ENCODE data around the gene ADD1.
"Not testable (repeated sequence)": the region's sequence is repeated elsewhere in the genome, so short reads cannot be mapped to it uniquely, and the experiment has no call there.

ADD1 gene

DNA sequence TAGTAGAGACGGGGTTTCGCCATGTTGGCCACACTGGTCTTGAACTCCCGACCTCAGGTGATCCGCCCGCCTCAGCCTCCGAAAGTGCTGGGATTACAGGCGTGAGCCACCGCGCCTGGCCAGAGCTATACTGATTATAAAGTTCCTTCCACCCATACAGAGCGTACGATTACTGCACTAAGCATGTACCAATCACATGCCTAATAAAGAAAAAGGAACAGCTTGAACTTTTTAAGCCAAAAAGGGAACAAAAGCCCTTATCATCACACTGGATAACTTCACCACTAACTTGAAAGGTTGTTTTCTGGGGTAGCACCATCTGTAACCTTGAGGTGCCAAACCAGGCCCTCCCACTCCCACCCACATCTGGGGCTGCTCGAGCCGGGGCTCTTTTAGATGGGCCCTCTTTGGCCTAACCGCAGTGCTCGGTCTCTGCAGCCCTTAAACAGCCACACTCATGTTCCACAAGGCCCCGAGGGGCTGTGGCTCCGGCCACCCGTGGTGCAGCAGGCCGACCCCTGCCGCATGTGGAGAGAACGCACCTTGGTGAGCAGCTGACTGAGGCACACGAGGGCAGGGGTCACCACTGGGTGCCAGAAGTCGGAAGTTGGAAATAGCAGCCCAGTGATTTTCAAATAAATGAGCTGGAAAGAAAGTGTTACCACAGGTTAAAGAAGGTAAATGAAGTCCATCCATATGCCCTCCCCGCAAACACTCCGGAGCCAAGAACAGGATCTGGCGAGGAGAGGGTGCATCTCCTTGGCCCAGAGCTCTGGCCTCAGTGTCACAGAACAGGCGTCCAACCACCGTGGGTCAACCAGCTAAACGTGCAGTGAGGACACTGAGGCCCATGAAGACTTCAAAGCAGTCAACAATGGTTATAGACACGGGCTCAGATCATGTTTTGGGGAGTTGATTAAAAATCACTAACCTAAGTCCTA, 101.2 kb downstream of the ADD1 start:
- Histone ChIP-seq H3K4me3 (ENCODE audit: low read length) (no peak overlapping the region), H3K27me3 (ENCODE audit: control insufficient read depth, insufficient read depth, low read length) (no peaks in the 10 kb centered on the region), H3K36me3 (ENCODE audit: control insufficient read depth, insufficient read depth, low read length) (peaks cover 62% of the 10 kb centered on the region)

DNA sequence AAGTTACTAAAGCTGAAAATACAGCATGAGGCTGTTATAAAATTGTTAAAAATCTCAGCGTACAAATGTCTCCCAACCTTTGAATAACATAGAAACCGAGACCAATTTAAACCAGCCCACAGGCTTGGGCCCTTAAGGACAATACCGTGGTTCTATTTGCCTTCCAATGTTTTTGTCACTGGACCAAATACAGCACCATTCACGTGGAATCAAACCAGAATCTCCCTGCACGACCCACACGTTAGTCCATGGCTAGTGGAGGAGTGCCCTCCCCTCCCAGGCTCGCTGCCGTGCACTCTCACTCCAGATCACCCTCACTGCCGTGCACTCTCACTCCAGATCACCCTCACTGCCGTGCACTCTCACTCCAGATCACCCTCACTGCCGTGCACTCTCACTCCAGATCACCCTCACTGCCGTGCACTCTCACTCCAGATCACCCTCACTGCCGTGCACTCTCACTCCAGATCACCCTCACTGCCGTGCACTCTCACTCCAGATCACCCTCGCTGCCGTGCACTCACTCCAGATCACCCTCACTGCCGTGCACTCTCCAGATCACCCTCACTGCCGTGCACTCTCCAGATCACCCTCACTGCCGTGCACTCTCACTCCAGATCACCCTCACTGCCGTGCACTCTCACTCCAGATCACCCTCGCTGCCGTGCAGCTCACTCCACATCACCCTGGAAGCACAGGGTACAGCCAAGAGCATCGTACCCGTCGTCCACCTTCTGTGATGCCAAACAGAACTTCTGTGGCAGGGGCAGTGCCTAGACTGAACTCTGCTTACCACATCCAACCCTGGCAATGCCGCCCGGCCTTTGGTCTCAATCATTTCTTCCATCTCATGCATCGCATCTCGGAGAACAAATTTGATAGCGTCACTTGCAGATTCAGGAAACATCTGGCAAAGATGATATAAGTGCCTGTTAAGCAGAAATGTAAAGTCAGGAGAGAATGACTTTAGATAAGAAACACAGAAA, 102.3 kb downstream of the ADD1 start:
- not testable (repeated sequence) for H3K27ac ChIP-seq (ENCODE audit: low read depth, low read length); H3K9ac ChIP-seq (ENCODE audit: low read length); H3K27me3 ChIP-seq (ENCODE audit: control insufficient read depth, insufficient read depth, low read length); H3K4me1 ChIP-seq (ENCODE audit: control insufficient read depth, insufficient read depth, low read length); H3K4me3 ChIP-seq (ENCODE audit: low read length)
- peaks cover 60% of the 10 kb centered on the region for H3K36me3 ChIP-seq (ENCODE audit: control insufficient read depth, insufficient read depth, low read length)

More for the DNA sequence above, 101.2 kb downstream of the ADD1 start:
- Histone ChIP-seq H3K9ac (ENCODE audit: low read length) (no peak overlapping the region), H3K4me1 (ENCODE audit: control insufficient read depth, insufficient read depth, low read length) (no peaks in the 10 kb centered on the region), H3K27ac (ENCODE audit: low read depth, low read length) (no peak overlapping the region)

DNA sequence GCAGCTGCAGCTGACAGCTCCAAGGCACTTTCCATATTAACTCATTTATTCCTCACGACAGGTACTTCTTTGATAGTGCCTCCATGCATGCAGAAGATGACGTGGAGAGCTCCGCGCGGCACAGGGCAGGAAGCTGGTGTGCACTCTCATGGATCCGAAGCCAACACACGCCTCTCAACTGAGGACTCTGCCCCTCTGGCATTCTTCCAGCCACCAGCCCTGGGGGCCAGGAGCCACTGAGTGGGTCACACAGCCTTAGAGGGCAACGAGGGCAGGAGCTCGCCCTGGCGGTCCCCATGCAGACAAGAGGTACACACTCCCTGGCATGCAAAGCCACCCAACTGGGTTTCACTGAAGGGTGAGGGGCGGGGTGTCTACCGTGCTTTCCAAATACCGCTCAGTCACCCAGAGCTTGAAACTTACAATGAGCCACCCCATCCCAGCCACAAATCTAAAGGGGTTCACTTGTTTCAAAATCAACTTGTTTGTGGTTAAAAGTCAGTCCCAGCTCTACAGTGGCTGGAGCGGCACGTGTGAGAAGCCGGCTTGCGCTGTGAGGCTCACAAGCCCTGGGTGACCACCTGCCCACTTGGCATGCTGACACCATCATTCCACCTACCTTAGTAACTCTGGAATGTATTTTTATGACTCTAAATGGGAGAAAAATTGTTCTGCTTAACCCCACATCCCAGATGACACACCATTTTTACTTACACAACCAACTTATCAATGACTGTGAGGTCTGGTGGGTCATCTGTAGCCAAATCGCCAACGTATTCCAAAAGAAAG, 103.4 kb downstream of the ADD1 start:
- Histone ChIP-seq H3K4me1 (ENCODE audit: control insufficient read depth, insufficient read depth, low read length) (no peaks in the 10 kb centered on the region), H3K27me3 (ENCODE audit: control insufficient read depth, insufficient read depth, low read length) (no peaks in the 10 kb centered on the region), H3K9ac (ENCODE audit: low read length) (no peak overlapping the region), H3K4me3 (ENCODE audit: low read length) (no peak overlapping the region), H3K36me3 (ENCODE audit: control insufficient read depth, insufficient read depth, low read length) (peaks cover 62% of the 10 kb centered on the region), H3K27ac (ENCODE audit: low read depth, low read length) (no peak overlapping the region)

DNA sequence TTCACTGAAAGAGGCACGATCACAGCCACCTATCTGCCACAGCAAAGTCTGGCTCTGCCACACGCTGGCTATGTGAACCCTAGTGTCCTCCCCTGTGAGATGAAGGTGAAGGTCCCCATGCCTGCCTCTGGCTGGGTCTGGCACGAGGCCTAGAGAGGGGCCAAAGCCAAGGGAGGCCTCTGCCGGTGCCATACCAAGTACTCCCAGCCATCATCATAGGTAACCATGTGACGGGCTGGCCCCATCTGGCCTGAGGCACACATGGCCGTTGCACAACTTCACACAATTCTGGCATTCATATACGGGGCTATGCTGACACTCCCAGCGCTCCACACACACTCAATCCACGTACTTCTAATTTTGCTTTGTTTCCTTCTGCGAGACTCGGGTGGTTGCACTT, 104.3 kb downstream of the ADD1 start:
- Histone ChIP-seq H3K27ac (ENCODE audit: low read depth, low read length) (no peak overlapping the region), H3K4me1 (ENCODE audit: control insufficient read depth, insufficient read depth, low read length) (no peaks in the 10 kb centered on the region), H3K27me3 (ENCODE audit: control insufficient read depth, insufficient read depth, low read length) (no peaks in the 10 kb centered on the region), H3K4me3 (ENCODE audit: low read length) (no peak overlapping the region), H3K9ac (ENCODE audit: low read length) (no peak overlapping the region), H3K36me3 (ENCODE audit: control insufficient read depth, insufficient read depth, low read length) (peaks cover 66% of the 10 kb centered on the region)

DNA sequence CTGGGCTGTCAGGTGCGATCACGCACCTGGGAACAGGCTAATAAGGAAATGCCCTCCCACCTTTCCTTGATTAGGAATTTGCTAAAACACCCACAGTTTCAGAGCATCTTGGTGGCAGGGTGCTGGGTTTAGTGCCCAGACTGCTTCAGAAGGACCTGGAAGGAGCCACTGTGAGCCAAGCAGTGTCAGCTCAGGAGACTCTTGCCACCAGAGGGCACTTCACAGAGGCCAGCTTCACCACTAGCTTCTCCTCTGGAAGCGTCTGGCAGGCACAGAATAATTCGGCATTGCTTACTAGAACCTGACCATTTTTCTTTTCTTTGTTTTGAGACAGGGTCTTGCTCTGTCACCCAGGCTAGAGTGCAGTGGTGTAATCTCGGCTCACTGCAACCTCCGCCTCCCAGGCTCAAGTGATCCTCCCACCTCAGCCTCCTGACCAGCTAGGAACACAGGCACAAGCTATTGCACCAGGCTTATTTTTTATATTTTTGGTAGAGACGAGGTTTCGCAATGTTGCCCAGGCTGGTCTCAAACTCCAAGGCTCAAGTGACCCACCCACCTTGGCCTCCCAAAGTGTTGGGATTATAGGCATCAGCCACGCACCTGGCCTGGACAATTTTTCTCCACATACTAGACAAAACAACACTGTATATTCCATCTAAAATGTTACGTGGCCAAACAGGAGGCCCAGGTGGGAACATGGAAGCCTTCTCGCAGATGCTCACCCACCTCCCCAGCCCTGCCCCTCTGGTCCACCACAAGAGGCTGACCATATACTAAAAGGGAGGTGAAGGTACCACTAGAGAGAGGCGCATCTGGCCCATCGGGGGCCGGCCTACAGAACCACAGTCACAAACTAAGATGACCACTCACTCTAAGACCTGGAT, 105.5 kb downstream of the ADD1 start:
- H3K27ac ChIP-seq (ENCODE audit: low read depth, low read length): no peak overlapping the region
- no peaks in the 10 kb centered on the region for H3K4me1 ChIP-seq (ENCODE audit: control insufficient read depth, insufficient read depth, low read length)
- no peaks in the 10 kb centered on the region for H3K27me3 ChIP-seq (ENCODE audit: control insufficient read depth, insufficient read depth, low read length)
- H3K36me3 ChIP-seq (ENCODE audit: control insufficient read depth, insufficient read depth, low read length): peaks cover 72% of the 10 kb centered on the region
- no peak overlapping the region for H3K9ac ChIP-seq (ENCODE audit: low read length)
- H3K4me3 ChIP-seq (ENCODE audit: low read length): no peak overlapping the region

DNA sequence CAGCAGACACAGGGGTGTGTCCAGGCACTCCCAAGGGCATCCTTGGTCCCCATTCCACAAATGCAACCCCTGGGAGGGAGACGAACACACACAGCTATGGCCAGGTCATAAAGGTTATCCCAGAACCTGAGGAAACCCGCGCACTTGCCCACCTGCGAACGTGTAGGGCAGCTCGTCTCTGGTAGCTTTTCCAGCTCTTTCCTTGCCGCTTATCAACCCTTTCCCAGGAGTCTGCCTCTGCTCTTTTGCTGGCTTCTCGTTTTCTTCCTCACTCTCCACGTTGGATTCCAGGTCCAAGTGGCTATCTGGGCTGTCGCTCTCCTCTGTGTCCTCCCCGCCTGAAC, 106.1 kb downstream of the ADD1 start:
- Histone ChIP-seq H3K27me3 (ENCODE audit: control insufficient read depth, insufficient read depth, low read length) (no peaks in the 10 kb centered on the region), H3K27ac (ENCODE audit: low read depth, low read length) (no peak overlapping the region), H3K4me1 (ENCODE audit: control insufficient read depth, insufficient read depth, low read length) (no peaks in the 10 kb centered on the region), H3K4me3 (ENCODE audit: low read length) (no peak overlapping the region), H3K36me3 (ENCODE audit: control insufficient read depth, insufficient read depth, low read length) (peaks cover 69% of the 10 kb centered on the region), H3K9ac (ENCODE audit: low read length) (no peak overlapping the region)

DNA sequence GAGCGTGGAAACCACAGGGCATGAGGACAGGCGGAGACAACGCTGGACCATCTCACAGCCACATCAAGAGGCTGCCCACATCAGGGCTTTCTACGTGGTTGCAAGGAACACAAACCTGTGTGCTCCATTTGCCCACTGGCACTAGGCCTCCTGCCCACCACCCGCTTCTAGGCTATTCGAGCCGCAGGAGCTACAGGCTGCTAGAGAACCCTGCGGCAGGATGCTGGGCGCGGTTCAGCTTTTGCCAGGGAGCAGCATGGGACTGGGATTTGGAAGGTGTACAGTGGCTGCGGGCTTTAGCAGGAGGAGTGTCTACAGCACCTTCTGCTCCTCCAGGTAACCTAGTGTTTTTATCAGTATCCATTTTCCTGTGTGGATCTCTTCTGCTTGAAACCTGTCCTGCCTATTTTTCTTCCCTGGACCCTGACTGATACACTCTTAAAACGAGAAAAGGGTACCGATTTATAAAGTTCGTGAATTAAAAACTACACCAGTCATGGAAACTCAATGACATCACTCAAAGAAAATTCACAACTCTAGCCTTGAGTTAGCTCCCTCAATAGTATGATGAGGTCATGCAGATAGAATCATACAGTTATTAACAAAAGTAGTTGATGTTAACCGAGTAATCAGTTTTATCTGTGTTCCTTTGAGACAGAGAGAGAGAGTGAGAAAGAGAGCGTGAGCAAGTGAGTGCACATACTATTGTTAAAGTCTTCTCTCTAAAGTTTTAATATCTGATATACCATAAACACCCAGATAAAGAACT, 106.8 kb downstream of the ADD1 start:
- Histone ChIP-seq H3K27ac (ENCODE audit: low read depth, low read length) (no peak overlapping the region), H3K4me1 (ENCODE audit: control insufficient read depth, insufficient read depth, low read length) (no peaks in the 10 kb centered on the region), H3K9ac (ENCODE audit: low read length) (no peak overlapping the region), H3K4me3 (ENCODE audit: low read length) (no peak overlapping the region), H3K36me3 (ENCODE audit: control insufficient read depth, insufficient read depth, low read length) (peaks cover 64% of the 10 kb centered on the region), H3K27me3 (ENCODE audit: control insufficient read depth, insufficient read depth, low read length) (no peaks in the 10 kb centered on the region)

DNA sequence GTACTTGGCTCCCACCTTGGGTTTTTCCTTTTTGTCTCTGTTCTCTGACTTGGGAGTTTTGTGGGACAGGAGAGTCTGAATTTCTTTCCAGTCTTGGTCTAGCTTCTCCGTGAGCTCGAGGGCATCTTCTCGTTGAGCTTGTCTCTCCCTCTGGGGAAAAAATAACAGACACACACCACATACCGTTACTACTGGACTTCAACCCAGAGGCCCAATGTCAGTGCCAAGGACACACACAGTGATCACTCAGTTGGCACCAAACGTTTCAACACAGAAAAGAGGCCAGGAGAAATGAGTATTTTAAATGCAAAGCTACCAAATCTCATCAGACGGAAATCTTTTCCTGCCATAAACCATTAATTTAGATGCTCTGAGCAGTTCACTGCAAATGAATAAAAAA, 109.9 kb downstream of the ADD1 start:
- H3K27me3 ChIP-seq (ENCODE audit: control insufficient read depth, insufficient read depth, low read length): no peaks in the 10 kb centered on the region
- H3K27ac ChIP-seq (ENCODE audit: low read depth, low read length): no peak overlapping the region
- no peaks in the 10 kb centered on the region for H3K4me1 ChIP-seq (ENCODE audit: control insufficient read depth, insufficient read depth, low read length)
- H3K36me3 ChIP-seq (ENCODE audit: control insufficient read depth, insufficient read depth, low read length): peaks cover 51% of the 10 kb centered on the region
- H3K9ac ChIP-seq (ENCODE audit: low read length): no peak overlapping the region
- no peak overlapping the region for H3K4me3 ChIP-seq (ENCODE audit: low read length)

DNA sequence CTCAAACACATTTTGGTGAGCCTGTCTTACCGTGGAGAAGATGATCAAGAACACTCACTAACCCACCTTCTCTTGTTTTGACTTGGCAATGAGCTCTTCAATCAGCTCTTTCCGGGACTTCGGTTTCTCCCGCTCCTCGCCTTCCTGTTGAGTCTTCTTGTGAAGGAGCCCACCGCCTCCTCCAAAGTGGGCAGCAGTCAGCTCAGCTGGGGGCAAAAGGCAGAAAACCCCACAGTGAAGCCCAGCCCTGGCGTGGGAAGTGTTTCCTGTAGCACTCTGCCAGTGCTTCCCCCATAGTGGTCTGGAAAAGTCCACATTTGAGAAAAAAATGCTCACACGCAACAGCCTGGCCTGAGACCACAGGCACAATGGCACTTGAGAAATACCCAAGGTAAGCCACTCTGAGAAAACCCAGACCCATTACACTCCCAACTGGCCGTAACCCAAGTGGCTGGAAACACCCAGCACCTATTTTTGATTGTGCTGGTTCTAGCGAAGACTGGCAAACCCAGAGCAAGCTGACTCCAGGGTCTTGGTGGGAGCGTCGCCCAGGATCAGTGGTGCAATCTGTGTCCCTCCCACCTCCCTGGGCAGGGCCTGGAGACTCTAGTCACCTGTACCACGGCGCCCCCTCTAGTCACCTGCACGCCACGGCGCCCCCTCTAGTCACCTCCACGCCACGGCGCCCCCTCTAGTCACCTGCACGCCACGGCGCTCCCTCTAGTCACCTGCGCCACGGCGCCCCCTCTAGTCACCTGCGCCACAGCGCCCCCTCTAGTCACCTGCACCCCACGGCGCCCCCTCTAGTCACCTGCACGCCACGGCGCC, 110.9 kb downstream of the ADD1 start:
- H3K4me3 ChIP-seq (ENCODE audit: low read length): no peak overlapping the region
- H3K27ac ChIP-seq (ENCODE audit: low read depth, low read length): no peak overlapping the region
- no peak overlapping the region for H3K9ac ChIP-seq (ENCODE audit: low read length)
- peaks cover 42% of the 10 kb centered on the region for H3K36me3 ChIP-seq (ENCODE audit: control insufficient read depth, insufficient read depth, low read length)
- H3K4me1 ChIP-seq (ENCODE audit: control insufficient read depth, insufficient read depth, low read length): no peaks in the 10 kb centered on the region
- H3K27me3 ChIP-seq (ENCODE audit: control insufficient read depth, insufficient read depth, low read length): no peaks in the 10 kb centered on the region

DNA sequence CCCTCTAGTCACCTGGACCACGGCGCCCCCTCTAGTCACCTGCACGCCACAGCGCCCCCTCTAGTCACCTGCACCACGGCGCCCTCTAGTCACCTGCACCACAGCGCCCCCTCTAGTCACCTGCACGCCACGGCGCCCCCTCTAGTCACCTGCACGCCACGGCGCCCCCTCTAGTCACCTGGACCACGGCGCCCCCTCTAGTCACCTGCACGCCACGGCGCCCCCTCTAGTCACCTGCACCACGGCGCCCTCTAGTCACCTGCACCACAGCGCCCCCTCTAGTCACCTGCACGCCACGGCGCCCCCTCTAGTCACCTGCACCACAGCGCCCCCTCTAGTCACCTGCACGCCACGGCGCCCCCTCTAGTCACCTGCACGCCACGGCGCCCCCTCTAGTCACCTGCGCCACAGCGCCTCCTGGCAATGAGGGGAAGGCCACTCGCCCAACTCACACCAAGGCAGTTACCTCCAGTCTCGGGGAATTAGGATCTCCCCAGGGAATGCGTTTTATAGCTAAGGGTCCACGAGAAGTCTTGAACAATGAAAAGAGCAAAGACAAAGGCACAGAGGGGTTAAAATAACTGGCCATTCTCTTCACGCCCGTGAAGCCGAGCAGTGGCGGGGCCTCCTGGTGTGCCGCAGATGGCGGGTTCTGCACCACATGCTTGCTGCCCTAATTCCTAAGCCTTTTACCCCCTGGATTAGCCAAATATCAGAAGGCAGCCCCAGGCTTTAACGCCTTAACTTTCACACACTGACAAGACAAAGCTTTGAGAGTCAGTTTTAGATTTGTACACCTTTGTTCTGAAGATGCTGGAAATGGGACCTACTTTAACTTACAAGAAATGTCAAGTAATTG, 111.8 kb downstream of the ADD1 start:
- not testable (repeated sequence) for H3K9ac ChIP-seq (ENCODE audit: low read length); H3K27me3 ChIP-seq (ENCODE audit: control insufficient read depth, insufficient read depth, low read length); H3K4me1 ChIP-seq (ENCODE audit: control insufficient read depth, insufficient read depth, low read length); H3K27ac ChIP-seq (ENCODE audit: low read depth, low read length); H3K4me3 ChIP-seq (ENCODE audit: low read length)
- H3K36me3 ChIP-seq (ENCODE audit: control insufficient read depth, insufficient read depth, low read length): peaks cover 34% of the 10 kb centered on the region
